K562 (cell line): ENCODE measurements around the gene P2RY8. TPM values are rescaled to one million over a fixed set of nuclear protein-coding genes. Genes with fewer than 3 reads are reported as not detected.
"Not testable (repeated sequence)": the region's sequence is repeated elsewhere in the genome, so short reads cannot be mapped to it uniquely, and the experiment has no call there.

ENCODE experiments used
- ATAC-seq: fragments of 200-7000 bp; cut with Tn5 transposase; 3 replicates; pipeline ENCODE4 v1.9.1; 2020; ENCODE audit warnings: moderate library complexity
- BruUV-seq: library from RNA; stranded (reverse); fragments of 400-500 nt; replicated peaks from 2 replicates; lab custom pipeline; 2021; lab: Mats Ljungman, UMichigan
- CTCF ChIA-PET: fragments of 300-600 bp; formaldehyde crosslinking; extraction: SDS; loops from one replicate; lab custom pipeline; 2021; ENCODE audit warnings: low intra/inter-chr PET ratio; lab: Yijun Ruan, JAX
- POLR2A ChIA-PET: fragments of 300-600, 350-650 bp; sonication (Branson Sonifier 250); formaldehyde crosslinking; extraction: SDS; loops from one replicate; lab custom pipeline; 2021; ENCODE audit warnings: antibody characterized with exemption, inconsistent platforms; lab: Yijun Ruan, JAX
- DNase-seq, 4 experiments: peaks; one replicate each; pipeline versions ENCODE4 v3.0.0 to v3.0.0-alpha.2; 2011 to 2018; ENCODE audit warnings: low spot score in 3 of 4, mixed read lengths in 3 of 4; ENCODE audit errors: extremely low read depth in 1 of 4
- FAIRE-seq: peaks from 2 replicates; lab custom pipeline; 2011; peaks lifted over from hg19 to GRCh38; lab: Jason Lieb, UNC
- H2AFZ ChIP-seq: 2 replicates; pipeline ENCODE4 v1.6.0; 2011; ENCODE audit warnings: low read depth, low read length, control low read depth, inconsistent platforms
- H3K27ac ChIP-seq: fragments of 200-600 bp; 3 replicates; pipeline ENCODE4 v1.8.0; 2011; ENCODE audit warnings: low read depth, mild to moderate bottlenecking, control low read depth, inconsistent platforms, low read length, moderate library complexity, mixed read lengths; ENCODE audit errors: extremely low read depth
- H3K27me3 ChIP-seq, 2 experiments: fragments of 300-600 bp in 1 of 2; 2 replicates in 1 of 2; 3 replicates in 1 of 2; pipeline versions ENCODE4 v1.6.0 to v1.8.0; 2011; ENCODE audit warnings: inconsistent platforms in 2 of 2, low read length in 2 of 2, mild to moderate bottlenecking in 1 of 2, mixed read lengths in 1 of 2, moderate library complexity in 1 of 2; ENCODE audit not compliant: control insufficient read depth in 2 of 2, insufficient read depth in 2 of 2
- H3K36me3 ChIP-seq: fragments of 300-600 bp; 3 replicates; pipeline ENCODE4 v1.8.0; 2011; ENCODE audit warnings: mild to moderate bottlenecking, low read length, inconsistent platforms; ENCODE audit not compliant: control insufficient read depth, insufficient read depth
- H3K4me1 ChIP-seq, 2 experiments: fragments of 200-600 bp in 1 of 2; replicated peaks in 1 of 2; 2 replicates in 1 of 2; 3 replicates in 1 of 2; pipeline versions ENCODE4 v1.5.1 to v1.8.0; 2011; ENCODE audit warnings: inconsistent platforms in 2 of 2, low read length in 2 of 2, mild to moderate bottlenecking in 1 of 2, mixed read lengths in 1 of 2, moderate library complexity in 1 of 2; ENCODE audit not compliant: control insufficient read depth in 2 of 2, insufficient read depth in 2 of 2
- H3K4me2 ChIP-seq: 2 replicates; pipeline ENCODE4 v1.6.1; 2011; ENCODE audit warnings: low read length, control low read depth, inconsistent platforms, mixed read lengths; ENCODE audit not compliant: insufficient read depth
- H3K4me3 ChIP-seq: fragments of 200-600 bp; sonication (generic), shearing (Covaris generic); 2 replicates; pipeline ENCODE4 v1.5.1; 2016; ENCODE audit warnings: control low read depth, inconsistent platforms
- H3K79me2 ChIP-seq: fragments of 200-600 bp; 3 replicates; pipeline ENCODE4 v1.8.0; 2011; ENCODE audit warnings: low read length, inconsistent platforms; ENCODE audit not compliant: control insufficient read depth, insufficient read depth
- H3K9ac ChIP-seq, 2 experiments: 2 replicates each; pipeline versions ENCODE4 v1.6.0 to v1.6.1; 2011; ENCODE audit warnings: low read depth in 2 of 2, low read length in 2 of 2, control low read depth in 1 of 2, inconsistent platforms in 1 of 2, mild to moderate bottlenecking in 1 of 2, mixed read lengths in 1 of 2; ENCODE audit not compliant: insufficient read depth in 1 of 2
- H3K9me1 ChIP-seq: one replicate; pipeline ENCODE4 v1.6.0; 2011; ENCODE audit warnings: inconsistent platforms, mild to moderate bottlenecking, low read length, moderate library complexity; ENCODE audit not compliant: control insufficient read depth, insufficient read depth
- H3K9me3 ChIP-seq: replicated peaks from 2 replicates; pipeline ENCODE4 v1.5.1; 2011; ENCODE audit warnings: low read depth, low read length, inconsistent platforms; ENCODE audit not compliant: control insufficient read depth, insufficient read depth
- H4K20me1 ChIP-seq: replicated peaks from 2 replicates; pipeline ENCODE4 v1.6.1; 2011; ENCODE audit warnings: low read length, inconsistent platforms, mixed read lengths; ENCODE audit not compliant: control insufficient read depth, insufficient read depth
- WGBS: fragments of 100-300 bp; shearing (Covaris generic); methylation state at CpG from one replicate; pipeline ENCODE4 v1.1.6; 2016; ENCODE audit warnings: low coverage, mixed read lengths; ENCODE audit not compliant: insufficient coverage; ENCODE audit errors: missing lambda C conversion rate; 5-methylcytosine and 5-hydroxymethylcytosine counted together
- in situ Hi-C: fragments of 300-500 bp; cut with MboI; formaldehyde crosslinking; loops from 4 replicates; pipeline ENCODE4 v1.15.0; 2018; ENCODE audit warnings: inconsistent platforms, mixed read lengths
- intact Hi-C: fragments of 100-400 bp; cut with micrococcal nuclease; formaldehyde crosslinking; loops from 2 replicates; pipeline ENCODE4 v1.14.2; 2022
- polyA plus RNA-seq, 8 experiments: library from polyadenylated mRNA; depleted of rRNA in 4 of 8; stranded (reverse) in 5 of 8; unstranded in 3 of 8; fragments of >200 nt; fragmentation: Nextera tagmentation in 2 of 8; fragmentation: Illumina TruSeq in 1 of 8; extraction: Ambion mirVana in 2 of 8; extraction: Trizol in 1 of 8; gene quantifications; 2 replicates each; pipeline versions ENCODE4 v1.2.1 to v1.2.3, GENCODE V29; 2011 to 2014; ENCODE audit warnings: inconsistent platforms in 1 of 8, missing spikeins in 1 of 8
- total RNA-seq, 7 experiments: library from RNA; depleted of rRNA in 6 of 7; stranded (reverse); fragments of >200 nt in 6 of 7; fragmentation: Illumina TruSeq in 2 of 7; extraction: Trizol in 2 of 7; gene quantifications; 2 replicates each; pipeline versions ENCODE4 v1.2.1 to v1.2.3, GENCODE V29; 2011 to 2021; ENCODE audit warnings: low replicate concordance in 1 of 7
- TF ChIP-seq, protein P1 (sequence below): fragments of 250-450 bp; sonication (Bioruptor Pico); IDR thresholded peaks from 2 replicates; pipeline ENCODE4 v1.5.0; 2021; ENCODE audit warnings: mild to moderate bottlenecking, borderline replicate concordance

P2RY8 gene
- total and polyA plus RNA-seq, 9 of the 15 experiments (the other 6 are each of a cell fraction or from before 2014, with no cell fraction given): 0.04 to 0.69 (median 0.08) TPM; not detected in 3

GRCh38 chrX:1524874-1525582, 12.0 kb downstream of the P2RY8 start (continued):
- TF ChIP-seq, protein P1, sequence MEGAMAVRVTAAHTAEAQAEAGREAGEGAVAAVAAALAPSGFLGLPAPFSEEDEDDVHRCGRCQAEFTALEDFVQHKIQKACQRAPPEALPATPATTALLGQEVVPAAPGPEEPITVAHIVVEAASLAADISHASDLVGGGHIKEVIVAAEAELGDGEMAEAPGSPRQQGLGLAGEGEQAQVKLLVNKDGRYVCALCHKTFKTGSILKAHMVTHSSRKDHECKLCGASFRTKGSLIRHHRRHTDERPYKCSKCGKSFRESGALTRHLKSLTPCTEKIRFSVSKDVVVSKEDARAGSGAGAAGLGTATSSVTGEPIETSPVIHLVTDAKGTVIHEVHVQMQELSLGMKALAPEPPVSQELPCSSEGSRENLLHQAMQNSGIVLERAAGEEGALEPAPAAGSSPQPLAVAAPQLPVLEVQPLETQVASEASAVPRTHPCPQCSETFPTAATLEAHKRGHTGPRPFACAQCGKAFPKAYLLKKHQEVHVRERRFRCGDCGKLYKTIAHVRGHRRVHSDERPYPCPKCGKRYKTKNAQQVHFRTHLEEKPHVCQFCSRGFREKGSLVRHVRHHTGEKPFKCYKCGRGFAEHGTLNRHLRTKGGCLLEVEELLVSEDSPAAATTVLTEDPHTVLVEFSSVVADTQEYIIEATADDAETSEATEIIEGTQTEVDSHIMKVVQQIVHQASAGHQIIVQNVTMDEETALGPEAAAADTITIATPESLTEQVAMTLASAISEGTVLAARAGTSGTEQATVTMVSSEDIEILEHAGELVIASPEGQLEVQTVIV (CRISPR knock-in tag): no peak

- in situ Hi-C loops, H3K4me3 ChIP-seq, POLR2A ChIA-PET, intact Hi-C loops, H3K27me3 ChIP-seq, H3K9me1 ChIP-seq, H3K27ac ChIP-seq, H2AFZ ChIP-seq, H3K36me3 ChIP-seq, FAIRE-seq, H4K20me1 ChIP-seq, DNase-seq, H3K9ac ChIP-seq, H3K4me1 ChIP-seq, H3K9me3 ChIP-seq, H3K79me2 ChIP-seq, ATAC-seq, CTCF ChIA-PET, BruUV-seq, H3K4me2 ChIP-seq: not testable (repeated sequence)
- 15% methylated on average over 4 of the region's 4 CpGs for WGBS
Measured at GRCh38 chrX:1522905-1523304, 14.1 kb downstream of the P2RY8 start.
